Measurements from ENCODE around the gene SLC8A1. TPM values are rescaled to one million over a fixed set of nuclear protein-coding genes. Genes with fewer than 3 reads are reported as not detected.

SLC8A1 gene
- total RNA-seq, 2 experiments from 2014 or later: 0.47 to 0.59 TPM

DNA sequence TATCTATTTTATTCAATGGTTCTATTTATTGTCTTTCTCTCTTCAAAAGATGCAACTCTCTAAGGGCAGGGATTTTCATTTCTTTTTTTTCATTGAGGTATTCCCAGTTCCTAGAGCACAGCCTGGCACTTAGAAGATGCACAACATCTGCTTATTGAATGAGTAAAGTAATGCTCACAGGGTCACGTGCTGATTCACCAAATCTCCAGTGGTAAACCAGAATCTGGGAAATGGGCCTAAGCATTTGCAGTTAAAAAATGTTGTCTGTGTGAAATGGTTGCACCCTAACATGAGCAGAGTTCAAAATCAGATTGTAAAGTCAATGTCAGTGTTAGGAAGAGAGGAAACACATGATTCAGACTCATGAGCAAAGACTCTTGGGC lies 15.8 kb downstream of the SLC8A1 start:
- no peaks in the 10 kb centered on the region for H3K4me1 ChIP-seq (ENCODE audit: insufficient read depth, low read length)
- ATAC-seq (ENCODE audit: poor library complexity) (no peak), DNase-seq (no peak)
- CTCF ChIA-PET: no interaction called here
- no peaks in the 10 kb centered on the region for H3K9me3 ChIP-seq (ENCODE audit: control insufficient read depth in 1 of 2, insufficient read depth in 1 of 2, low read length in 2 of 2)
- Mint-ChIP-seq H3K36me3 (ENCODE audit: low read depth) (no peaks in the 10 kb centered on the region), H3K4me3 (no peak overlapping the region), H3K9me3 (no peaks in the 10 kb centered on the region), H3K27me3 (no peaks in the 10 kb centered on the region), H3K27ac (no peak overlapping the region), H3K4me1 (ENCODE audit: low read depth) (no peaks in the 10 kb centered on the region)
- TF ChIP-seq, protein P1, sequence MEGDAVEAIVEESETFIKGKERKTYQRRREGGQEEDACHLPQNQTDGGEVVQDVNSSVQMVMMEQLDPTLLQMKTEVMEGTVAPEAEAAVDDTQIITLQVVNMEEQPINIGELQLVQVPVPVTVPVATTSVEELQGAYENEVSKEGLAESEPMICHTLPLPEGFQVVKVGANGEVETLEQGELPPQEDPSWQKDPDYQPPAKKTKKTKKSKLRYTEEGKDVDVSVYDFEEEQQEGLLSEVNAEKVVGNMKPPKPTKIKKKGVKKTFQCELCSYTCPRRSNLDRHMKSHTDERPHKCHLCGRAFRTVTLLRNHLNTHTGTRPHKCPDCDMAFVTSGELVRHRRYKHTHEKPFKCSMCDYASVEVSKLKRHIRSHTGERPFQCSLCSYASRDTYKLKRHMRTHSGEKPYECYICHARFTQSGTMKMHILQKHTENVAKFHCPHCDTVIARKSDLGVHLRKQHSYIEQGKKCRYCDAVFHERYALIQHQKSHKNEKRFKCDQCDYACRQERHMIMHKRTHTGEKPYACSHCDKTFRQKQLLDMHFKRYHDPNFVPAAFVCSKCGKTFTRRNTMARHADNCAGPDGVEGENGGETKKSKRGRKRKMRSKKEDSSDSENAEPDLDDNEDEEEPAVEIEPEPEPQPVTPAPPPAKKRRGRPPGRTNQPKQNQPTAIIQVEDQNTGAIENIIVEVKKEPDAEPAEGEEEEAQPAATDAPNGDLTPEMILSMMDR (IDR thresholded peaks at IDR 0.05): no peak
- intact Hi-C loops (cut with DNase I, micrococcal nuclease): no loop called here
- no peaks in the 10 kb centered on the region for H3K36me3 ChIP-seq (ENCODE audit: insufficient read depth, low read length)
- no peaks in the 10 kb centered on the region for H3K27me3 ChIP-seq (ENCODE audit: control insufficient read depth in 1 of 2, insufficient read depth in 2 of 2, low read length in 2 of 2)
- POLR2A ChIA-PET: no interaction called here
- H3K27ac ChIP-seq (ENCODE audit: low read depth in 1 of 2, low read length in 2 of 2): no peak overlapping the region
- no peak overlapping the region for H3K4me3 ChIP-seq (ENCODE audit: low read length)

DNA sequence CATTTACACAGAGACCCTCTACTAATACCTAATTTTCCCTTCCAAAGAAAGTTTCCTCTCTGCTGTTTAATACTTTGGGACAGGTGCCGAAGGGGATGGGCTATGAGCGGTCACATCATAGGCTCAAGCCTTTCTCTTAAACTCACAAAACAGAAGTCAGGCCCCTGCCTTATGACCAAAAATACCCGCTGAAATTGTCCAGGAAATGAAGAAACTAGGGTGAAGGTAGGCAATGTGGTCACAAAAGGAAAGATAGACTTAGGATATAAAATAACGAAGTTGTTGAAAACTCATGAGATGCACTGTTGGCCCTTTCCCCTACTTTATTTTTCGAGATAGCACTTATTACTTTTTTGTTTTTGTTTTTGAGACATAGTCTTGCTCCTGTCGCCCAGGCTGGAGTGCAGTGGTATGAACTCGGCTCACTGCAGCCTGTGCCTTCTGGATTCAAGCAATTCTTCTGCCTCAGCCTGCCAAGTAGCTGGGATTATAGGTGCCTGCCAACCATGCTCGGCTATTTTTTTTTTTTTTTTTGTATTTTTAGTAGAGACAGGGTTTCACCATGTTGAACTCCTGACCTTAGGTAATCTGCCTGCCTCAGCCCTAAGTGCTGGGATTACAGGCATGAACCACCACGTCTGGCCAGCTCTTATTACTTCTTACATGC lies 16.3 kb downstream of the SLC8A1 start:
- Histone ChIP-seq H3K4me1 (ENCODE audit: insufficient read depth, low read length) (no peaks in the 10 kb centered on the region), H3K9me3 (ENCODE audit: control insufficient read depth in 1 of 2, insufficient read depth in 1 of 2, low read length in 2 of 2) (no peaks in the 10 kb centered on the region), H3K36me3 (ENCODE audit: insufficient read depth, low read length) (no peaks in the 10 kb centered on the region), H3K4me3 (ENCODE audit: low read length) (no peak overlapping the region), H3K27ac (ENCODE audit: low read depth in 1 of 2, low read length in 2 of 2) (no peak overlapping the region), H3K27me3 (ENCODE audit: control insufficient read depth in 1 of 2, insufficient read depth in 2 of 2, low read length in 2 of 2) (no peaks in the 10 kb centered on the region)
- Mint-ChIP-seq H3K9me3 (no peaks in the 10 kb centered on the region), H3K36me3 (ENCODE audit: low read depth) (no peaks in the 10 kb centered on the region), H3K4me3 (no peak overlapping the region), H3K27me3 (no peaks in the 10 kb centered on the region), H3K4me1 (ENCODE audit: low read depth) (no peaks in the 10 kb centered on the region), H3K27ac (no peak overlapping the region)
- DNase-seq (no peak), ATAC-seq (ENCODE audit: poor library complexity) (no peak)
- POLR2A ChIA-PET: no interaction called here
- intact Hi-C loops (cut with DNase I, micrococcal nuclease): no loop called here
- TF ChIP-seq, protein P1 (IDR thresholded peaks at IDR 0.05): no peak
- CTCF ChIA-PET: no interaction called here

DNA sequence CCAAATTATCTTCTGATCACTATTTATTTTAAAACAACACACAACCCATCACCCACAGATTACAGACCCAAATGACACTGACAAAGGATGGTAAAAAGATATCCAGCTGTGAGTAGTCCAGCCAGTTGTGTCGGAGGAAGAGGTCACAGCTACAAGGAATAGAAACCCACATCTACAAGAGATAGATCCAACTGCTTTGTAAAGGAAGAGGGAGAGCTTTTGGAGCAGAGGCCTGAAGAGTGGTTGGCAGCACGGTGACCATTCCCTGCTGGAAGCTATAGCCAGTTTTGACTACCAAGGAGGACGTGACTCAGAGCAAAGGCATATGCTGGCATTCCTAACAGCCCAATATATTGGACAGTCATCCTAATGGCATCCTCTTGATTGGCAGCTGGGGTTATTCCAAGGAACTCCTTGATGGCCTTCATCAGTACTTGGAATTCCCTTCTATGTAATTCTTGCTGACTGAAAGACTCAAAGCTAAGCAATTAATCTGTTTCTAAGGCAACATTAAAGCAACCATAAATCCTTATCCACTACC lies 17.1 kb downstream of the SLC8A1 start:
- H3K27me3 Mint-ChIP-seq: no peaks in the 10 kb centered on the region
- Histone ChIP-seq H3K27me3 (ENCODE audit: control insufficient read depth in 1 of 2, insufficient read depth in 2 of 2, low read length in 2 of 2) (no peaks in the 10 kb centered on the region), H3K9me3 (ENCODE audit: control insufficient read depth in 1 of 2, insufficient read depth in 1 of 2, low read length in 2 of 2) (no peaks in the 10 kb centered on the region), H3K27ac (ENCODE audit: low read depth in 1 of 2, low read length in 2 of 2) (no peak overlapping the region), H3K4me3 (ENCODE audit: low read length) (no peak overlapping the region), H3K4me1 (ENCODE audit: insufficient read depth, low read length) (no peaks in the 10 kb centered on the region), H3K36me3 (ENCODE audit: insufficient read depth, low read length) (no peaks in the 10 kb centered on the region)
- CTCF ChIA-PET: no interaction called here
- H3K36me3 Mint-ChIP-seq (ENCODE audit: low read depth): no peaks in the 10 kb centered on the region
- POLR2A ChIA-PET: no interaction called here
- no peak for DNase-seq
- TF ChIP-seq, protein P1 (IDR thresholded peaks at IDR 0.05): no peak
- intact Hi-C loops (cut with DNase I, micrococcal nuclease): no loop called here
- no peaks in the 10 kb centered on the region for H3K4me1 Mint-ChIP-seq (ENCODE audit: low read depth)
- H3K9me3 Mint-ChIP-seq: no peaks in the 10 kb centered on the region
- H3K4me3 Mint-ChIP-seq: no peak overlapping the region
- no peak overlapping the region for H3K27ac Mint-ChIP-seq
- no peak for ATAC-seq (ENCODE audit: poor library complexity)
